Measurements from ENCODE around the gene AATF. TPM values are rescaled to one million over a fixed set of nuclear protein-coding genes. Genes with fewer than 3 reads are reported as not detected.

Gene AATF
- total RNA-seq, 4 donors from 2014 or later = 26.5 to 36.2 (median 30.1) TPM

GRCh38 chr17:37103231-37103630 lies 154.5 kb downstream of the AATF start:
- H3K27ac ChIP-seq = no peak overlapping the region
- DNase-seq (ENCODE audit: low spot score in 2 of 2) = no peak
- 78 to 84% methylated on average over 4 of the region's 4 CpGs for WGBS, 2 donors
- H3K36me3 ChIP-seq = peaks cover 0 to 51% (median 2%) of the 10 kb centered on the region in 3 donors
- no peak overlapping the region for H3K4me3 ChIP-seq
- peaks cover 0 to 7% (median 0%) of the 10 kb centered on the region in 4 donors for H3K4me1 ChIP-seq
- TF ChIP-seq POLR2A (IDR thresholded peaks at IDR 0.05) (no peak), EP300 (IDR thresholded peaks at IDR 0.05) (no peak), CTCF (IDR thresholded peaks at IDR 0.05) (no peak)
- no peaks in the 10 kb centered on the region for H3K27me3 ChIP-seq
- no peaks in the 10 kb centered on the region for H3K9me3 ChIP-seq

GRCh38 chr17:37106049-37106448 lies 157.3 kb downstream of the AATF start:
- no peak overlapping the region for H3K4me3 ChIP-seq
- WGBS, 2 donors = 93 to 100% methylated on average over 1 of the region's 1 CpG
- TF ChIP-seq POLR2A (IDR thresholded peaks at IDR 0.05) (no peak), CTCF (IDR thresholded peaks at IDR 0.05) (no peak)
- H3K27me3 ChIP-seq = no peaks in the 10 kb centered on the region
- DNase-seq (ENCODE audit: low spot score in 2 of 2) = no peak
- peaks cover 0 to 7% (median 0%) of the 10 kb centered on the region in 4 donors for H3K4me1 ChIP-seq
- peaks cover 0 to 68% (median 2%) of the 10 kb centered on the region in 3 donors for H3K36me3 ChIP-seq
- no peaks in the 10 kb centered on the region for H3K9me3 ChIP-seq
- no peak overlapping the region for H3K27ac ChIP-seq

Small RNA genes within 50 kb of the gene (small RNA-seq; reads per million reads assigned to genes)
- not detected for gene AC243773.2
- gene MIR2909 = not detected

Other genes starting within 250 kb of the AATF start
- gene LHX1, start 11.5 kb upstream of the AATF start, total RNA-seq = not detected

Measured in tibial nerve (tissue), 4 donors.